GM18951 (cell line): ENCODE measurements around the gene MAPRE2.

ENCODE experiments used
- POLR2A ChIP-seq: IDR thresholded peaks from 4 replicates; pipeline ENCODE4 v1.6.1; 2011; ENCODE audit warnings: mild to moderate bottlenecking; ENCODE audit not compliant: insufficient read length, insufficient read depth; ENCODE audit errors: extremely low read depth
- in situ Hi-C: fragments of 300-500 bp; cut with MboI; formaldehyde crosslinking; loops from one replicate; pipeline ENCODE4 v1.12.0; 2022; ENCODE audit warnings: low sequenced_read_pairs, mixed read lengths, inconsistent platforms; ENCODE audit not compliant: unreplicated experiment

MAPRE2 gene

GRCh38 chr18:35061336-35061735, 20.1 kb downstream of the MAPRE2 start:
- no peak for TF ChIP-seq POLR2A
- in situ Hi-C loops = no loop called here

GRCh38 chr18:35061804-35062203, 20.6 kb downstream of the MAPRE2 start:
- no peak for TF ChIP-seq POLR2A
- in situ Hi-C loops = no loop called here

GRCh38 chr18:35062408-35062807, 21.2 kb downstream of the MAPRE2 start:
- no peak for TF ChIP-seq POLR2A
- in situ Hi-C loops = no loop called here

GRCh38 chr18:35063875-35064690, 22.9 kb downstream of the MAPRE2 start:
- TF ChIP-seq POLR2A = no peak
- in situ Hi-C loops = no loop called here

GRCh38 chr18:35067454-35067853, 26.2 kb downstream of the MAPRE2 start:
- TF ChIP-seq POLR2A = no peak
- in situ Hi-C loops = no loop called here

- in situ Hi-C loops = no loop called here
- no peak for TF ChIP-seq POLR2A
Observed at GRCh38 chr18:35071819-35072247, 30.6 kb downstream of the MAPRE2 start.

GRCh38 chr18:35072616-35073015, 31.4 kb downstream of the MAPRE2 start:
- in situ Hi-C loops = no loop called here

GRCh38 chr18:35073186-35074105, 32.2 kb downstream of the MAPRE2 start:
- TF ChIP-seq POLR2A = no peak
- in situ Hi-C loops = no loop called here

More at GRCh38 chr18:35072616-35073015, 31.4 kb downstream of the MAPRE2 start:
- no peak for TF ChIP-seq POLR2A

GRCh38 chr18:35074581-35074980, 33.4 kb downstream of the MAPRE2 start:
- no peak for TF ChIP-seq POLR2A
- in situ Hi-C loops = no loop called here

GRCh38 chr18:35075132-35075531, 33.9 kb downstream of the MAPRE2 start:
- TF ChIP-seq POLR2A = no peak
- in situ Hi-C loops = no loop called here

- TF ChIP-seq POLR2A = no peak
- in situ Hi-C loops = no loop called here
Observed at GRCh38 chr18:35076135-35076924, 35.1 kb downstream of the MAPRE2 start.

GRCh38 chr18:35077937-35078336, 36.7 kb downstream of the MAPRE2 start:
- in situ Hi-C loops = no loop called here
- no peak for TF ChIP-seq POLR2A

- no peak for TF ChIP-seq POLR2A
- in situ Hi-C loops = no loop called here
Observed at GRCh38 chr18:35080058-35080457, 38.8 kb downstream of the MAPRE2 start.
